SK-N-MC (cell line): Measurements from ENCODE around the gene PLEKHM1.
"Not testable (repeated sequence)": the region's sequence is repeated elsewhere in the genome, so short reads cannot be mapped to it uniquely, and the experiment has no call there.

Experiments
- EZH2 ChIP-seq: fragments of 200-600 bp; sonication (generic); IDR thresholded peaks from one replicate; pipeline ENCODE4 v1.6.1; 2017; ENCODE audit warnings: antibody characterized with exemption
- FOXP2 ChIP-seq: optimal IDR thresholded peaks from 2 replicates; pipeline ENCODE3; 2011; ENCODE audit warnings: mild to moderate bottlenecking, moderate library complexity; ENCODE audit not compliant: insufficient read depth; ENCODE audit errors: extremely low read length, control extremely low read depth
- POLR2AphosphoS5 ChIP-seq: IDR thresholded peaks from 2 replicates; pipeline ENCODE4 v1.6.1; 2012; ENCODE audit warnings: mild to moderate bottlenecking, low read depth, low read length, borderline replicate concordance

DNA sequence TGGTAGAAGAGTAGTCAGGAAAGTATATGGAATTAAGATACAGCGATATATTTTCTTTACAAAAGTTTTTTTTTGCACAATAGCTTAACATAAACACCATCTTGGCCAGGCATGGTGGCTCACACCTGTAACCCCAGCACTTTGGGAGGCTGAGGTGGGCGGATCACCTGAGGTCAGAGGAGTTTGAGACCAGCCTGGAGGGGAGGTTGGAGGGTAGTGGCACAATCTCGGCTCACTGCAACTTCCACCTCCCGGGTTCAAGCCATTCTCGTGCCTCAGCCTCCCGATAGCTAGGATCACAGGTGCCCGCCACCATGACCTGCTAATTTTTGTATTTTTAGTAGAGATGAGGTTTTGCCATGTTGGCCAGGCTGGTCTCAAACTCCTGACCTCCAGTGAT lies 47.6 kb upstream of the PLEKHM1 start:
- TF ChIP-seq POLR2AphosphoS5, EZH2, FOXP2: not testable (repeated sequence)
